ENCODE results near the gene SPCS3. TPM values are rescaled to one million over a fixed set of nuclear protein-coding genes. Genes with fewer than 3 reads are reported as not detected.
A peak's percentile ranks its signal among the peaks of the same experiment; 100 is the strongest.

The SPCS3 gene
- total RNA-seq, 4 donors from 2014 or later = 32.6 to 73.1 (median 57.5) TPM

DNA sequence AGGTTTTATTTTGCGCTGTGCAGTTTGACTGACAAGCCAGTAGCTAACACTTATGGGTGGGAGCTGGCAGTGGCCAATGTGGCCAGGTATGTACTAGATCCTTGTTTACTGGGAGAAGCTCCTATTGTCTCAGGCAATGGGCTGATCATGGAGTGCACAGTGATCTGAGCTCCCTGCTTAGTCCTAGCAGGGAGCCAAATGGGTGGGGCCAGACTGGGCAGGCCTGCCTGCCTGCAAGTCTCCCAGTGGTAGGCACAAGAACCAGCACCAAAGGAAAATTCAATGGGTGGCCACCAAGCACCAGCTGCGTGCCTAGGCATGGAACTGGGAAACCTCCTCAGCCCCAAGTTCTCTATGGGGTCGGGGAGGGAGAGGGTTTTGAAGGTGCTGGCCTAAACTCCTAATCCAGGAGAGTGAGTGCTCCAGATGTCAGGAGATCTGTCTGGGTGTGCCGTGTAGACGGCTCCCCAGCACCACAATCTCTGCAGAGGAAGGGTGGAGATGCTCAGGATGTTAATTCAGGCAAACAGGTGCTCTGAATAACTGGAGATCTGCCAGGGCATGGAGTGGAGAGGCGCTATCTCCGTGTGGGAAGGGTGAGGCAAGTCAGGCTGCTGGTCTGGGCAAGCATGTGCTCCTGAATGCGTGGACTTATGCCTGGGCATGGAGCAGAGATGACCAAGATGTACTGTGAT lies 48.2 kb downstream of the SPCS3 start:
- 67 to 100% methylated on average over 1 to 2 of the region's 8 CpGs for WGBS, 2 donors (ENCODE audit: low coverage in 1 of 2)
- no peaks in the 10 kb centered on the region for H3K36me3 ChIP-seq
- H3K4me3 ChIP-seq = no peak overlapping the region
- no peaks in the 10 kb centered on the region for H3K4me1 ChIP-seq
- no peak for ATAC-seq
- no peak overlapping the region for H3K27ac ChIP-seq
- no peak for TF ChIP-seq EP300 (IDR thresholded peaks at IDR 0.05)
- TF ChIP-seq, protein P1, sequence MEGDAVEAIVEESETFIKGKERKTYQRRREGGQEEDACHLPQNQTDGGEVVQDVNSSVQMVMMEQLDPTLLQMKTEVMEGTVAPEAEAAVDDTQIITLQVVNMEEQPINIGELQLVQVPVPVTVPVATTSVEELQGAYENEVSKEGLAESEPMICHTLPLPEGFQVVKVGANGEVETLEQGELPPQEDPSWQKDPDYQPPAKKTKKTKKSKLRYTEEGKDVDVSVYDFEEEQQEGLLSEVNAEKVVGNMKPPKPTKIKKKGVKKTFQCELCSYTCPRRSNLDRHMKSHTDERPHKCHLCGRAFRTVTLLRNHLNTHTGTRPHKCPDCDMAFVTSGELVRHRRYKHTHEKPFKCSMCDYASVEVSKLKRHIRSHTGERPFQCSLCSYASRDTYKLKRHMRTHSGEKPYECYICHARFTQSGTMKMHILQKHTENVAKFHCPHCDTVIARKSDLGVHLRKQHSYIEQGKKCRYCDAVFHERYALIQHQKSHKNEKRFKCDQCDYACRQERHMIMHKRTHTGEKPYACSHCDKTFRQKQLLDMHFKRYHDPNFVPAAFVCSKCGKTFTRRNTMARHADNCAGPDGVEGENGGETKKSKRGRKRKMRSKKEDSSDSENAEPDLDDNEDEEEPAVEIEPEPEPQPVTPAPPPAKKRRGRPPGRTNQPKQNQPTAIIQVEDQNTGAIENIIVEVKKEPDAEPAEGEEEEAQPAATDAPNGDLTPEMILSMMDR (IDR thresholded peaks at IDR 0.05) = no peak
- H3K27me3 ChIP-seq = no peaks in the 10 kb centered on the region
- peaks cover 0 to 12% (median 0%) of the 10 kb centered on the region in 3 donors for H3K9me3 ChIP-seq

DNA sequence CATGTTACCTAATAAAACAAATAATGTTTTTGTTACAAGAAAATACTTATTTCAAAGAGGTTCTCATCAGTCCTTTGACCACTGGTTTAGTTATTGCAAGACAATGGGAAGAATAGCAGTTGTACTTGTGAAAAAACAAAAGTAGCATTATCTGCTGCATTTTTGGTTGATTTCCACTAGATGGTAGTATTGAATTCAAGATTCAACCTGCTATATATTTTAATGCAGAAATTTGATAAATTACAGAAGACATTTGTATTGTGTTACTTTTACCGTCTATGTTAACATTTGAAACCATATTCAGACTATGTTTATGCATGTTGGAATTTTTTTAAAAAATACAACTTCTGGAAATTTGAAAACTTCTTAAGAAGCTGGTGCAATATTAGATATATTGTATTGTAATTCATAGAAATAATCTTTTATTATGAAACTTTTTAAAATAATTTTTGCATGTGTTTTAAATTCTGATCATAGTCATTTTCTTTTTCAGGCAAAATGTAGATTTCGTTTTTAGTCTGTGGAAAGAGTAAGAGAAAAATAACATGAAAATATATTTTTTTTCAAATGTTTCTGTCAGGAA lies 56.4 kb downstream of the SPCS3 start:
- 0 to 2% methylated on average over 2 of the region's 2 CpGs for WGBS, 2 donors (ENCODE audit: low coverage in 1 of 2)
- Histone ChIP-seq H3K4me3 (no peak overlapping the region), H3K9me3 (no peaks in the 10 kb centered on the region), H3K27ac (no peak overlapping the region), H3K4me1 (no peaks in the 10 kb centered on the region), H3K36me3 (no peaks in the 10 kb centered on the region), H3K27me3 (no peaks in the 10 kb centered on the region)
- no peak for ATAC-seq
- no peak for TF ChIP-seq POLR2A (IDR thresholded peaks at IDR 0.05)
- TF ChIP-seq POLR2AphosphoS5 (IDR thresholded peaks at IDR 0.05) = no peak
- TF ChIP-seq EP300 (IDR thresholded peaks at IDR 0.05) = no peak
- TF ChIP-seq, protein P1 (IDR thresholded peaks at IDR 0.05) = peak; percentile 24 to 61 (median 35)

DNA sequence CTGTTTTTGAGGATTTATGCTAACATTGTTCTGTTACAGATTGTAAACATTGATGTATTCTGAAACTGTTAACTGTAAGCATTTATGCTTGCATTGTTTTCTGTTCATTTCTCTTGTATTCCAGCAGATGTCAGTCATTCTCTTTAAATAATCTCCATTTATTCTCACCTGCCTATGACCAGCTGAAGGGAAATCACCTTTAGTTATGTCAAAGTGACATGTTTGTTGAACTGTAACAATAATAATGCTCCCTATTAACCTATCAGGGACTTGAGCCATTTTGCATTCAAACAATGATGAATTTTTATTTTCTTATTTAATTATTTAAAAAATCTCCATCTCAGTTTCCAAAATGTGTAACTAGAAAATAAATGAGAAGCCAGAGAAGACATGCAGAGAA lies 58.0 kb downstream of the SPCS3 start:
- TF ChIP-seq POLR2AphosphoS5 (IDR thresholded peaks at IDR 0.05) (no peak), POLR2A (IDR thresholded peaks at IDR 0.05) (no peak)
- TF ChIP-seq, protein P1 (IDR thresholded peaks at IDR 0.05) = peak in 1 of 4 experiments; percentile 26
- Histone ChIP-seq H3K4me3 (no peak overlapping the region), H3K27me3 (no peaks in the 10 kb centered on the region), H3K36me3 (no peaks in the 10 kb centered on the region), H3K9me3 (no peaks in the 10 kb centered on the region), H3K27ac (no peak overlapping the region), H3K4me1 (no peaks in the 10 kb centered on the region)
- ATAC-seq = no peak

DNA sequence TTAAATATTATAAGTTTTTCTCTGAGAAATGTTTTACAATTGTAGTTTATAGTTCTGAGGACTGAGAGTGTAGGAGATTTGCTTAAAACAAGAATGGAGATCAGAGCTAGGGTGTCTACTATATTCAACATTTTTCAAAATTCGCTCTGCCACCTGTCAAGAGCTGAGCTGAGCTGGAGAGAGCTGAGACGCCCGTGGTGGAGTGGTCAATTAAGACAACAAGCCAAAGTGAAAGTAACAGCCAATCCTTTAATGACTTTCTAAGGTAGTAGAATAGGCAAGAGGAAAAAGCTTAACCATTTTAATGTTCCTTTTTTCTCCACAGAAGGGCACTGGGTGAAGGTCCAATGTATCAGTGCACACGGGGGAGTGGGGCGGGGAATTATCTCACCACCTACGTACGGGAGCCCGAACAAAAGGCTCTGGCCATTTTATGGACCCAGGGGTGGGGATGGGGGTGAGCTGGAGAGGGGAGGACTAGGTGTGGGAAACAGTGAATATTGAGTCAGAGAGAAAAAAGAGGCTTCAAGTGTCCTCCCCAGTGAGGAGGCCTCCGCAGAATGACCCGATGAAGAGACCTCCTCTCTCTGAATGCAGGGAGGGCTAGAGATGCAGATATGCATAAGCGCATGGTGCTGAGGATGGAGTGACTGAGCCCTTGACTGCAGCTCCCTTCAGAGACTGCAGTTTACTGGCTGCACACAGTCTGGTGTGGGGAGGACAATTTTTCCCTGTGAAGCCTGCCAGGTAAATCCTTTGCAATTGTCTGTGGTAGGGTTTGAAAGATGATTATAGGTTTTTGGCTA lies 60.8 kb downstream of the SPCS3 start:
- Histone ChIP-seq H3K27ac (no peak overlapping the region), H3K36me3 (no peaks in the 10 kb centered on the region), H3K4me1 (no peaks in the 10 kb centered on the region), H3K27me3 (no peaks in the 10 kb centered on the region), H3K4me3 (peak overlapping the region in 1 of 2 donors; percentile 16), H3K9me3 (no peaks in the 10 kb centered on the region)
- no peak for ATAC-seq
- 66 to 75% methylated on average over 6 to 7 of the region's 11 CpGs for WGBS, 2 donors (ENCODE audit: low coverage in 1 of 2)
- TF ChIP-seq EP300 (IDR thresholded peaks at IDR 0.05) (no peak), POLR2A (IDR thresholded peaks at IDR 0.05) (no peak), POLR2AphosphoS5 (IDR thresholded peaks at IDR 0.05) (no peak)
- TF ChIP-seq, protein P1 (IDR thresholded peaks at IDR 0.05) = no peak

Other genes starting within 250 kb of the SPCS3 start
- under 1 TPM in 2 of 4 donors, not detected in 2; 0.46 to 0.64 TPM for gene SPATA4, start 124.4 kb upstream of the SPCS3 start, total RNA-seq
- gene ASB5, start 50.7 kb upstream of the SPCS3 start, total RNA-seq = 10 to 100 TPM; 21.8 to 69.1 (median 25.9) TPM